Hepatocyte (in vitro differentiated cells): ENCODE measurements around the gene CEP68. TPM values are rescaled to one million over a fixed set of nuclear protein-coding genes. Genes with fewer than 3 reads are reported as not detected.

Experiments
- DNase-seq: peaks from one replicate; pipeline ENCODE4 v3.0.0-alpha.2; 2016; ENCODE audit warnings: low spot score
- H2AFZ ChIP-seq: fragments of 200-600 bp; sonication (generic); 2 replicates; pipeline ENCODE4 v1.6.0; 2016; ENCODE audit warnings: antibody characterized with exemption, mild to moderate bottlenecking
- H3K27ac ChIP-seq: fragments of 200-600 bp; sonication (generic); 2 replicates; pipeline ENCODE4 v1.5.1; 2016; ENCODE audit warnings: mild to moderate bottlenecking
- H3K27me3 ChIP-seq: fragments of 200-600 bp; sonication (generic); 2 replicates; pipeline ENCODE4 v1.6.1; 2016
- H3K36me3 ChIP-seq: fragments of 200-600 bp; sonication (generic); replicated peaks from 2 replicates; pipeline ENCODE4 v1.5.1; 2016; ENCODE audit warnings: low read depth; ENCODE audit not compliant: insufficient read depth
- H3K4me1 ChIP-seq: fragments of 200-600 bp; sonication (generic); 2 replicates; pipeline ENCODE4 v1.5.1; 2016; ENCODE audit warnings: mild to moderate bottlenecking, moderate library complexity; ENCODE audit not compliant: insufficient read depth
- H3K4me2 ChIP-seq: fragments of 200-600 bp; sonication (generic); 2 replicates; pipeline ENCODE4 v1.6.0; 2016
- H3K4me3 ChIP-seq: fragments of 200-600 bp; sonication (generic); 2 replicates; pipeline ENCODE4 v1.5.1; 2016; ENCODE audit warnings: mild to moderate bottlenecking
- H3K79me2 ChIP-seq: fragments of 200-600 bp; sonication (generic); 2 replicates; pipeline ENCODE4 v1.6.0; 2017; ENCODE audit warnings: mild to moderate bottlenecking
- H3K9me2 ChIP-seq: fragments of 200-600 bp; sonication (generic); replicated peaks from 2 replicates; pipeline ENCODE4 v1.6.0; 2017; ENCODE audit warnings: mild to moderate bottlenecking; ENCODE audit not compliant: insufficient read depth
- H3K9me3 ChIP-seq: fragments of 200-600 bp; sonication (generic); 2 replicates; pipeline ENCODE4 v1.5.1; 2016; ENCODE audit warnings: low read depth, mild to moderate bottlenecking
- H4K20me1 ChIP-seq: fragments of 200-600 bp; sonication (generic); 2 replicates; pipeline ENCODE4 v1.6.0; 2016; ENCODE audit warnings: mild to moderate bottlenecking; ENCODE audit not compliant: insufficient read depth, poor library complexity, severe bottlenecking
- EZH2 ChIP-seq: fragments of 200-600 bp; sonication (generic); IDR thresholded peaks from 2 replicates; pipeline ENCODE4 v1.6.1; 2016; ENCODE audit warnings: antibody characterized with exemption, mild to moderate bottlenecking, borderline replicate concordance
- EZH2phosphoT487 ChIP-seq: fragments of 200-600 bp; sonication (generic); IDR thresholded peaks from one replicate; pipeline ENCODE4 v1.6.1; 2018; ENCODE audit warnings: antibody characterized with exemption, mild to moderate bottlenecking, low read depth, moderate library complexity; ENCODE audit not compliant: unreplicated experiment, severe bottlenecking
- WGBS: methylation state at CpG from one replicate; pipeline ENCODE4 v1.1.6; 2016; ENCODE audit warnings: low lambda C conversion rate; ENCODE audit errors: missing lambda C conversion rate; 5-methylcytosine and 5-hydroxymethylcytosine counted together
- polyA plus RNA-seq: library from polyadenylated mRNA; unstranded; fragments of >200 nt; fragmentation: Nextera tagmentation; extraction: Ambion mirVana; gene quantifications from 2 replicates; pipeline ENCODE4 v1.2.1, GENCODE V29; 2016
- total RNA-seq: library from RNA; depleted of rRNA; stranded (reverse); fragments of >200 nt; gene quantifications from 2 replicates; pipeline ENCODE4 v1.2.3, GENCODE V29; 2014
- TF ChIP-seq, protein P1 (sequence below): fragments of 200-600 bp; sonication (generic); IDR thresholded peaks from 2 replicates; pipeline ENCODE4 v1.5.1; 2016; ENCODE audit warnings: antibody characterized with exemption, mild to moderate bottlenecking; ENCODE audit not compliant: poor library complexity

CEP68 gene
- total and polyA plus RNA-seq, 2 experiments from 2014 or later = 8.2 to 9.4 TPM

DNA sequence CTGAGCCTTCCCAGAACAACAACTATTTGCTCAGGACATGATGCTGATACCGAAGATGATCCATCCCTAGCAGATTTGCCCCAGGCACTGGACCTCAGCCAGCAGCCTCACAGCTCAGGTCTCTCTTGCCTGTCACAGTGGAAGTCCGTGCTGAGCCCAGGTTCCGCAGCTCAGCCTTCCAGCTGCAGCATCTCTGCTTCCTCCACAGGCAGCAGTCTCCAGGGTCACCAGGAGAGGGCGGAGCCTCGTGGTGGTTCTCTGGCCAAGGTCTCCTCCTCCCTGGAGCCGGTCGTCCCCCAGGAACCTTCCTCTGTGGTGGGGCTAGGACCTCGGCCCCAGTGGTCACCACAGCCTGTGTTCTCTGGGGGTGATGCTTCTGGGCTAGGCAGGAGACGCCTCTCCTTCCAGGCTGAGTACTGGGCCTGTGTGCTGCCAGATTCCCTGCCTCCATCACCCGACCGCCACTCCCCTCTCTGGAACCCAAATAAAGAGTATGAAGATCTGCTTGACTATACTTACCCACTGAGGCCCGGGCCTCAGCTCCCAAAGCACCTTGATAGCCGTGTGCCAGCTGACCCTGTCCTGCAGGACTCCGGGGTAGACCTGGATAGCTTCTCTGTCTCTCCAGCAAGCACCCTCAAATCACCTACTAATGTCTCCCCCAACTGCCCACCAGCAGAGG, 15.4 kb downstream of the CEP68 start:
- peaks cover 28% of the 10 kb centered on the region for H3K79me2 ChIP-seq
- H3K36me3 ChIP-seq = no peaks in the 10 kb centered on the region
- H3K4me2 ChIP-seq = no peak overlapping the region
- H4K20me1 ChIP-seq = peaks cover 7% of the 10 kb centered on the region
- TF ChIP-seq, protein P1, sequence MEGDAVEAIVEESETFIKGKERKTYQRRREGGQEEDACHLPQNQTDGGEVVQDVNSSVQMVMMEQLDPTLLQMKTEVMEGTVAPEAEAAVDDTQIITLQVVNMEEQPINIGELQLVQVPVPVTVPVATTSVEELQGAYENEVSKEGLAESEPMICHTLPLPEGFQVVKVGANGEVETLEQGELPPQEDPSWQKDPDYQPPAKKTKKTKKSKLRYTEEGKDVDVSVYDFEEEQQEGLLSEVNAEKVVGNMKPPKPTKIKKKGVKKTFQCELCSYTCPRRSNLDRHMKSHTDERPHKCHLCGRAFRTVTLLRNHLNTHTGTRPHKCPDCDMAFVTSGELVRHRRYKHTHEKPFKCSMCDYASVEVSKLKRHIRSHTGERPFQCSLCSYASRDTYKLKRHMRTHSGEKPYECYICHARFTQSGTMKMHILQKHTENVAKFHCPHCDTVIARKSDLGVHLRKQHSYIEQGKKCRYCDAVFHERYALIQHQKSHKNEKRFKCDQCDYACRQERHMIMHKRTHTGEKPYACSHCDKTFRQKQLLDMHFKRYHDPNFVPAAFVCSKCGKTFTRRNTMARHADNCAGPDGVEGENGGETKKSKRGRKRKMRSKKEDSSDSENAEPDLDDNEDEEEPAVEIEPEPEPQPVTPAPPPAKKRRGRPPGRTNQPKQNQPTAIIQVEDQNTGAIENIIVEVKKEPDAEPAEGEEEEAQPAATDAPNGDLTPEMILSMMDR = peak; percentile 9
- TF ChIP-seq EZH2phosphoT487 (no peak), EZH2 (no peak)
- no peak overlapping the region for H3K4me3 ChIP-seq
- peak; percentile 34 for DNase-seq
- peak overlapping the region; percentile 93 for H3K27ac ChIP-seq
- WGBS = 82% methylated on average over 14 of the region's 14 CpGs
- no peaks in the 10 kb centered on the region for H3K9me3 ChIP-seq
- H3K4me1 ChIP-seq = peaks cover 23% of the 10 kb centered on the region
- H3K27me3 ChIP-seq = no peaks in the 10 kb centered on the region
- no peaks in the 10 kb centered on the region for H3K9me2 ChIP-seq
- no peak overlapping the region for H2AFZ ChIP-seq

DNA sequence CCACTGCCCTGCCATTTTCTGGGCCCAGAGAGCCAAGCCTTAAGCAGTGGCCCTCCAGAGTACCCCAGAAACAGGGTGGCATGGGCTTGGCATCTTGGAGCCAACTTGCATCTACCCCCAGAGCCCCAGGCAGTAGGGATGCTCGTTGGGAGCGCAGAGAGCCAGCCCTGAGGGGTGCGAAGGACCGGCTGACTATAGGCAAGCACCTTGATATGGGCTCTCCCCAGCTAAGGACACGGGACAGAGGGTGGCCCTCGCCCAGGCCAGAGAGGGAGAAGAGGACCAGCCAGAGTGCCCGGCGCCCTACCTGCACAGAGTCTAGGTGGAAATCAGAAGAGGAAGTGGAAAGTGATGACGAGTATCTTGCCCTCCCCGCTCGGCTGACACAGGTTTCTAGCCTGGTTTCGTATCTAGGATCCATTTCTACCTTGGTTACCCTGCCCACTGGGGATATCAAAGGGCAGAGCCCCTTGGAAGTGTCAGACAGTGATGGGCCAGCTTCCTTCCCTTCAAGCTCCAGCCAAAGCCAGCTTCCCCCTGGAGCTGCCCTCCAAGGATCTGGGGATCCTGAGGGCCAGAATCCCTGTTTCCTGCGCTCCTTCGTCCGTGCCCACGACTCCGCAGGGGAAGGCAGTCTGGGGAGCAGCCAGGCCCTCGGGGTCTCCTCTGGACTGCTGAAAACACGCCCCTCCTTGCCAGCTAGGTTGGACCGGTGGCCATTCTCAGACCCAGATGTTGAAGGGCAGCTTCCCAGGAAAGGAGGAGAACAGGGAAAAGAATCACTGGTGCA, 16.2 kb downstream of the CEP68 start:
- Histone ChIP-seq H3K4me2 (no peak overlapping the region), H2AFZ (no peak overlapping the region), H3K27ac (no peak overlapping the region), H3K4me1 (peaks cover 27% of the 10 kb centered on the region), H3K9me2 (no peaks in the 10 kb centered on the region), H3K27me3 (no peaks in the 10 kb centered on the region), H4K20me1 (peaks cover 7% of the 10 kb centered on the region), H3K36me3 (no peaks in the 10 kb centered on the region), H3K4me3 (no peak overlapping the region), H3K79me2 (peaks cover 20% of the 10 kb centered on the region), H3K9me3 (no peaks in the 10 kb centered on the region)
- DNase-seq = no peak
- TF ChIP-seq EZH2phosphoT487 (no peak), EZH2 (no peak)
- TF ChIP-seq, protein P1 = no peak
- 94% methylated on average over 20 of the region's 20 CpGs for WGBS

DNA sequence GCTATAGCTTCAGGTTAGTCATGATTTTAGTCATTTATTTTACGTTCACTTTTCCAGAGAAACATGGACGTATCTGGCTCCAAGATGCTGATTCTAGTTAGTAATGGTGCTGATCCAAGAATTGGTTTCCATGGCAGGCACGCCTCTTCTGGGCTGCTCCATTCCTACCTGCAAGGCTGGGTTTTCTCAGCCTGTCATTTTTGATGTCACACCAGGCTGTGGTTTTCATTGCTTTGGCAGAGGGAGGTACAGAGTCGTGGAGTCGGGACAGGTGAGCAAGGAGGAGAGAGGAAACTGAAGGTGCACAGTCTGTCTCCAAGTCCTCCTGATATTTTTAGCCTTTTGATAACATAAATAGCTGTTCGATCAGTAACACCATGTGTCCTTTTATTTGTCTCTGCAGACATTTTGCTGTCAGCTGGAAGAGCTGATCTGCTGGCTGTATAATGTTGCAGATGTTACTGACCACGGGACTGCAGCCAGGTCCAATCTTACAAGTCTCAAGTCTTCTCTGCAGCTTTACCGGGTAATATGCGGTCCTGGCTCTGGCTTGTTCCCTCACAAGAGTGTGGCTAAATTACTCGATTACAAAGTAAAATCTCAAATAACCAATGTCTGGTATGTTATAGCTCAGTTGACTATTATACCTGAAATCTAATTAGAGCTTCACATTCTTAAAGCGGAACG, 17.8 kb downstream of the CEP68 start:
- peaks cover 13% of the 10 kb centered on the region for H3K79me2 ChIP-seq
- peaks cover 27% of the 10 kb centered on the region for H3K4me1 ChIP-seq
- H3K9me2 ChIP-seq = no peaks in the 10 kb centered on the region
- no peak for TF ChIP-seq EZH2phosphoT487
- TF ChIP-seq, protein P1 = no peak
- no peaks in the 10 kb centered on the region for H3K9me3 ChIP-seq
- WGBS = 97% methylated on average over 12 of the region's 12 CpGs
- H3K27me3 ChIP-seq = no peaks in the 10 kb centered on the region
- peaks cover 7% of the 10 kb centered on the region for H4K20me1 ChIP-seq
- no peak overlapping the region for H2AFZ ChIP-seq
- no peaks in the 10 kb centered on the region for H3K36me3 ChIP-seq
- no peak overlapping the region for H3K4me2 ChIP-seq
- no peak overlapping the region for H3K4me3 ChIP-seq
- DNase-seq = no peak
- H3K27ac ChIP-seq = no peak overlapping the region
